ENCODE data around the gene ANK2. TPM values are rescaled to one million over a fixed set of nuclear protein-coding genes. Genes with fewer than 3 reads are reported as not detected.

ANK2 gene
- total RNA-seq, 2 donors from 2014 or later: 3.5 to 26.0 TPM

GRCh38 chr4:113356453-113356852 is 307.0 kb downstream of the ANK2 start:
- Histone ChIP-seq H3K27me3 (replicated peaks; ENCODE audit: insufficient read depth) (no peaks in the 10 kb centered on the region), H3K27ac (no peak overlapping the region), H3K4me3 (no peak overlapping the region), H3K9me3 (no peaks in the 10 kb centered on the region), H3K36me3 (no peaks in the 10 kb centered on the region), H3K4me1 (replicated peaks) (no peaks in the 10 kb centered on the region)
- intact Hi-C loops (cut with DNase I): no loop called here
- no peak for TF ChIP-seq CTCF (IDR thresholded peaks at IDR 0.05)
- TF ChIP-seq POLR2A (IDR thresholded peaks at IDR 0.05): no peak
- no peak for TF ChIP-seq POLR2AphosphoS5 (IDR thresholded peaks at IDR 0.05)
- 94% methylated on average over 3 of the region's 3 CpGs for WGBS
- DNase-seq (ENCODE audit: low spot score): no peak

- intact Hi-C loops (cut with DNase I): no loop called here
- Histone ChIP-seq H3K27ac (no peak overlapping the region), H3K4me1 (replicated peaks) (no peaks in the 10 kb centered on the region), H3K27me3 (replicated peaks; ENCODE audit: insufficient read depth) (no peaks in the 10 kb centered on the region), H3K9me3 (no peaks in the 10 kb centered on the region), H3K36me3 (no peaks in the 10 kb centered on the region), H3K4me3 (no peak overlapping the region)
- WGBS: 92% methylated on average over 5 of the region's 5 CpGs
- DNase-seq (ENCODE audit: low spot score): no peak
- TF ChIP-seq POLR2A (IDR thresholded peaks at IDR 0.05) (no peak), CTCF (IDR thresholded peaks at IDR 0.05) (no peak), POLR2AphosphoS5 (IDR thresholded peaks at IDR 0.05) (no peak)
These were observed 309.3 kb downstream of the ANK2 start for GRCh38 chr4:113358784-113359183.

DNA sequence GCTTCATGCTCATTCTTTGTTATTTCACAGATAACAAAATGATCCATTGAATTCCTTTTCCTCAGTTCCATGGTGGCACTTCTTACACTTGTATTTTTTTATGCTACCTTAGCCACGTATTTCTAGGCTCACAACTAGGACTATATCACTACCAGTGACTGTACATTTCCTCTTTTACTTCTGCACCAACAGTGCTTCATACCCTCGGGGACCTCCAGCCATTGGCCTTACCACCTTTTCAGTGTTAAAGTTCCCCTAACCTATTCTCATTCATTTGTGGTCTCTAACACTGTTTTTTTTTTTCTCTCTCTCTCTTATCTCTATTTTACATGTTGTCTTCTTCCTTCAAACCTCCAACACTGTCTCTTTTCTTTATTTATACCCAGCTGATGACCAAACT is 315.9 kb downstream of the ANK2 start:
- no peaks in the 10 kb centered on the region for H3K36me3 ChIP-seq
- 85% methylated on average over 2 of the region's 2 CpGs for WGBS
- no peak for DNase-seq (ENCODE audit: low spot score)

DNA sequence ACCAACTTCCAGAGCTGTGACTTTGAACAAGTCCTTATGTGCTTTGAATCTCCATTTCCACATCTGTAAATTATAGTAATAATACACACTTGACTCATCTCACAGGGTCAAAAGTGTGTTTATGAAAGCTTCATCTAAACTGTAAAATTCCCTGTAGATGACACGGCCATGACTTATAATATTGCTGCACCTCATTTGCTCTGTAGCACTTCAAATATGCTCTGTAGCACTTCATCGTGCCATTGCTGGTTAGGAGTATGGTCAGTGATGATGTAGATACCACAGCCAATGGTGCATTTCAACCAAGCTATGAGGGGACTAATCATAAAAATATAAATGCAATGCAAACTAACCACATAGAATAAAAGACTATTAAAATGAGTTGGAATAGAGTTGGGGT is 318.6 kb downstream of the ANK2 start:
- no peak overlapping the region for H3K27ac ChIP-seq
- TF ChIP-seq POLR2A (IDR thresholded peaks at IDR 0.05): no peak
- TF ChIP-seq CTCF (IDR thresholded peaks at IDR 0.05): no peak
- no peak for TF ChIP-seq POLR2AphosphoS5 (IDR thresholded peaks at IDR 0.05)
- intact Hi-C loops (cut with DNase I): no loop called here
- no peaks in the 10 kb centered on the region for H3K36me3 ChIP-seq
- H3K27me3 ChIP-seq (replicated peaks; ENCODE audit: insufficient read depth): no peaks in the 10 kb centered on the region
- no peaks in the 10 kb centered on the region for H3K9me3 ChIP-seq
- no peak for DNase-seq (ENCODE audit: low spot score)
- no peaks in the 10 kb centered on the region for H3K4me1 ChIP-seq (replicated peaks)
- WGBS: 90% methylated on average over 2 of the region's 2 CpGs
- no peak overlapping the region for H3K4me3 ChIP-seq

More for the DNA sequence above, 315.9 kb downstream of the ANK2 start:
- Histone ChIP-seq H3K27ac (no peak overlapping the region), H3K9me3 (no peaks in the 10 kb centered on the region), H3K27me3 (replicated peaks; ENCODE audit: insufficient read depth) (no peaks in the 10 kb centered on the region), H3K4me1 (replicated peaks) (no peaks in the 10 kb centered on the region), H3K4me3 (no peak overlapping the region)
- TF ChIP-seq POLR2AphosphoS5 (IDR thresholded peaks at IDR 0.05) (no peak), CTCF (IDR thresholded peaks at IDR 0.05) (no peak)
- intact Hi-C loops (cut with DNase I): no loop called here

GRCh38 chr4:113371111-113371510 is 321.7 kb downstream of the ANK2 start:
- Histone ChIP-seq H3K27ac (no peak overlapping the region), H3K36me3 (no peaks in the 10 kb centered on the region), H3K4me3 (no peak overlapping the region), H3K27me3 (replicated peaks; ENCODE audit: insufficient read depth) (no peaks in the 10 kb centered on the region), H3K4me1 (replicated peaks) (no peaks in the 10 kb centered on the region), H3K9me3 (no peaks in the 10 kb centered on the region)
- no peak for TF ChIP-seq POLR2AphosphoS5 (IDR thresholded peaks at IDR 0.05)
- no peak for DNase-seq (ENCODE audit: low spot score)
- intact Hi-C loops (cut with DNase I): no loop called here
